ENCODE measurements around the gene ACAD11.
"Not testable (repeated sequence)": the region's sequence is repeated elsewhere in the genome, so short reads cannot be mapped to it uniquely, and the experiment has no call there.

Gene ACAD11

DNA sequence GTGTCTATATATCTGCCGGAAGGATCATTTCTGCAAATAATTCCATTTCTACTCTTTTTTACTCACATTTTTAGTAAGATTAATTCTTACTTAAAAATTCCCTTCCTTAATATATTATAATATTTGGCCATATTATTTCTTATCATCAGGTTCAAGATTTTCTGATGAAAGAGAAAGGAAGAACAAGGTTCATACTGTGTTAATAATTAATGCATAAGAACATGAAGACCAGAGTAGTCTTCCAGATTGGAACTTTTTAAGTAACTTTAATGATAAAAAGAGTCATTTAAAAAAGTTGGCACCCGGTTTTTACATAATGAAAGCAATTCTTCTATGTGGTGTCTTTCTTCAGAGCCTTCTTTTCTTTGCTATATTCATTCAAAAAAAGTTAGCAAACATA lies 61.9 kb downstream of the ACAD11 start:
- DNase-seq (ENCODE audit: low read depth), result no peak

DNA sequence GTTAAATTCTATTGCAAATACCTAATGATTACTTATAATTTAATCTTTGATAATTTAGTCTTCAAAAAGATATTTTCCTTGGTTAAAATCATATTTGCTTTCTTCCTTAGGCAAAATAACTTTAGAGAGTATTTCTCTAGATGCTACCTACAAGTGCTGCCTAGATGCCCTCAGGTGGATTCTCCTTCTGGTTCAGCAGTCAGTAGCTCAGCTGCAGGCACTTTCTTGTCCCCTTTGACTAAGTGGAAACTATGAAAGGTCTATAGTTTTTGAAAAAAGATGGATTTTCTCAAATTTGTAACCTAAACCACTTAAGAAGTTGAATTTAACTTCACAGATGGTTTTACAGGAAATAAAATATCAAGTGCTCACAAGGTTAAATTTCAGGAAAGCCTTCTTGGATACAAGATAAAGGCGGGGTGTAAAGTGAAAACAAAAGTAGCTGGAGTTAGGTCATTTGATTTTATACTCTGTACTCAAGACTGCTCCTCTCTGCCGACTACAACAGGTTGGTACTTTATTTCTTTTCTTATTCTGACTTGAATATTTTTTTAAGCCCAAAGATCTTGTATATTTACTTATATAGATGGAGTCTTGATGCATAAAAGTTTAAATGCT lies 62.7 kb downstream of the ACAD11 start, which contains the start of gene ACKR4:
TSS of gene ACKR4 (plus strand) at position 455 of the 618 bp plus-strand sequence. CDS start 3,128 bp downstream, outside the sequence.
- DNase-seq (ENCODE audit: low read depth), result no peak

GRCh38 chr3:132596326-132596725 lies 63.3 kb downstream of the ACAD11 start:
- DNase-seq (ENCODE audit: low read depth), result no peak

- no peak for DNase-seq (ENCODE audit: low read depth)
Measured at GRCh38 chr3:132595014-132595413, 64.6 kb downstream of the ACAD11 start.

DNA sequence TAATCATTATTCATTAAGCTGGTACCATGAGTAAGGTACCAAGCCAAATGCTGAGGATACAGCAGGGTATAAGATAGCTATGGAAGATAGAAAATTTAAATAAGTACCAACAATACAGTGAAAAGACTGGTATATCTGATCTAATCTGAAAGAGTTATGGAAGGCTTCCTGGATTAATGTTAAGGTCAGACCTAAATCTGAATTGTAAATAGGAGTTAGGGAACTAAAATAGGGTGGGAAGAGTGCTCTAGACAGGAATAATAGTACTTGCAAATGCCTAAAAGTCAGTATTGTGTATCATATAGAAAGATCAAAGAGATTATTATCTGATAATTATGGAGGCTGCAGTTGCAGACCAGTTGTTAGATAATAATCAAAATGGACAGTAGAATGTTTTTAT lies 65.1 kb downstream of the ACAD11 start:
- no peak for DNase-seq (ENCODE audit: low read depth)

GRCh38 chr3:132593947-132594323 lies 65.7 kb downstream of the ACAD11 start:
- peak; percentile 26 for DNase-seq (ENCODE audit: low read depth)

GRCh38 chr3:132593241-132593946 lies 66.2 kb downstream of the ACAD11 start:
- DNase-seq (ENCODE audit: low read depth), result no peak

GRCh38 chr3:132592216-132592615 lies 67.4 kb downstream of the ACAD11 start:
- no peak for DNase-seq (ENCODE audit: low read depth)

DNA sequence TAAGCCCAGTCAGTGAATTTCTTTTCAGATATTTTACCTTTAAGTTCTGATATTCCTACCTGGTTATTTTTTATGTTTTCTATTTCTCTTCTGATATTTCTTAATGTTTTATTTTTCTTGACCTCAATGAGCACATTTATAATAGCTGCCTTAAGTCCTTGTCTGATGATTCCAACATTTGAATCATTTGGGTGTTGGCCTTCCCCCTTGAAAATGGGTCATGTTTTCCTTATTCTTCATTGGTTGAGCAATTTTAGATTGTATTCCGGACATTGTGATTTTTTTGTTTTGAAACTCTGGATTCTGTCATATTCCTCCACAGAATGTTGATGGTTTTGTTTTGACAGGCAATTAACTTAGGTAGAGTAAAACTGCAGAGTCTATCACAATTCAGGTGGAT lies 72.2 kb downstream of the ACAD11 start:
- no peak for DNase-seq (ENCODE audit: low read depth)

- no peak for DNase-seq (ENCODE audit: low read depth)
Measured at GRCh38 chr3:132573797-132574211, 85.8 kb downstream of the ACAD11 start.

GRCh38 chr3:132570016-132570415 lies 89.6 kb downstream of the ACAD11 start:
- no peak for DNase-seq (ENCODE audit: low read depth)

- DNase-seq (ENCODE audit: low read depth), result no peak
Measured at GRCh38 chr3:132569580-132569979, 90.0 kb downstream of the ACAD11 start.

DNA sequence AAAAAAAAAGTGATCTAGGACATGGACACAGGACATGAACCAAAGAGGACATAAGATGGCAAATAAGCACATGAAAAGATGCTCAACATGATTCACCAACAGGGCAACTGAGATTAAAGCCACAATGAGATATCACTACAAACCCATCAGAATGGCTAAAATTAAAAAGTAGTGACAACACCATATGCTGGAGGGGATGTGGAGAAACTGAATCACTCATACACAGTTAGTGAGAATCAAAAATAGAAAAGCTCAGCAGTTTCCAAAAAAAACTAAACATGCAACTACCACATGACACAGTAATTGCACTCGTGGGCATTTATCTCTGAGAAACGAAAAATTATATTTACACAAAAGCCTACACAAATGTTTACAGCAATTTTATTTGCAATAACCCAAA lies 90.5 kb downstream of the ACAD11 start:
- no peak for DNase-seq (ENCODE audit: low read depth)

- DNase-seq (ENCODE audit: low read depth), result no peak
Measured at GRCh38 chr3:132568422-132568821, 91.2 kb downstream of the ACAD11 start.

DNA sequence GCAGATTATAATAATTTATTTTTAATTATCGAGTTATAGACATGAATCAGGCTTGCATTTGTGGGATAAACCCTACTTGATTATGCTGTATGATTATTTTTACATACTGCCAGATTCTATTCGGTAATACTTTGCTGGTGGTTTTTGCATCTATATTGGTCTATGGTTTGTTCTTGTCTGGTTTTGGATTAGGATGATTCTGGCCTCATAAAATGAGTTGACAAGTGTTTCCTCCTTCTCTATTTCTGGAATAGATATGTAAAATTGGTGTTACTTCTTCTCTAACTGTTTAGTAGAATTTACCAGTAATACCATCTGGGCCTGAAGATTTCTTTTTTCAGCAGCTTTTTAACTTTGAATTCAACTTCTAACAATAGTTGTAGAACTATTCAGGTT lies 95.5 kb downstream of the ACAD11 start:
- no peak for DNase-seq (ENCODE audit: low read depth)

DNA sequence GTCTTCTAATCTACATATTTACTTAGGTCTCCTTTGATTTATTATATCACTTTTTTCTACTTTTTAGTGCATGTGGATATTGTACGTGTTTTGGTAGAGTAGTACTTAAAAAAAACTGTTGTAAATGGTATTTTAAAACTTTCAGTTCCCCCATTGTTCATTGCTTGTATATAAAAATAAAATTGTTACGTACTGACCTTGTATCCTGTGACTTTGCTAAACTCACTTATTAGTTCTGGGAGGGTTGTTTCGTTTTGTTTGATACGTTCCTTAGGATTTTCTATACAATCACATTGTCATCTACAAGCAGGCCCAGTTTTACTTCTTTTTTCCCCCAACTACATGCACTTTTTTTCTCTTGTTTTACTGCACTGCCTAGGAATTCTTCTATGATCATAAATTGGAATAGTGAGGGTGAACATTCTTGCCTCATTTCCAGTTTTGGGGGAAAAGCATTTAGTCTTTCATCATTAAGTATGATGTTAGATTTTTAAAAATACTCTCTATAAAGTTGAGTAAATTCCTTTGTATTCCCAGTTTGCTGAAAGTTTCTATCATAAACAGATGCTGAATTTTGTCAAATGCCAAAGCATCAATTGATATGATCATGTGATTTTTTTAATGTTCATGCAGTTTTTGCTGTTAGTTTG lies 96.1 kb downstream of the ACAD11 start:
- no peak for DNase-seq (ENCODE audit: low read depth)

GRCh38 chr3:132561003-132561402 lies 98.6 kb downstream of the ACAD11 start:
- no peak for DNase-seq (ENCODE audit: low read depth)

DNA sequence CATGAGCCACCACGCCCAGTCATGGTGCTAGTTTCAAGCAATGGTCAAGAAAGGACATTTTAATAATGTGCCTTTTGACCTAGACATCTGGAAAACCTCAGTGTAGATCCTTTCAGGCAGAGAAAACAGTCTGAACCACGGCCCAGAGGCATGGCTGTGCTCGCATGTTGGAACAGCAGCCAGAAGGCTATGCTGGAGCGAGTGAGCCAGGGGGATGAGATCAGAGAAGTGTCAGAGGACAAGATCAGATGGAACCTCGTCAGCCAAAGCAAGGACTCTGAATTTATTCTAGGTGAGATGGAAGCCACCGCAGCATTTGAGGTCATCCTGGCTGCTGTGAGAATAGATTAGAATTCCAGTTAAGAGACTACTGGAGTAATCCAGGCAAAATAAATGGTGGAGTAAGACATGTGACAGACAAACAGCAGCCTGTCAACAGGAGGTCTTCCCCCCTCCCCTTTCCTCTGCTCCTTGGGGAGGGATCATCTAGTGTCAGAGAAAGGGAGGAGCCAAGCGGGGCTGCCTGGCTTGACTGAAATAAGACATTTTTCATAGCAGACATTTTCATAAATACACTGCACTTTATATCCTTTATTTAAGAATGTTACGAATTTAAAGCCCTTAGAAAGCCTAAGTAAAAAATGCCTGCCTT lies 103.0 kb downstream of the ACAD11 start:
- DNase-seq (ENCODE audit: low read depth), result no peak

DNA sequence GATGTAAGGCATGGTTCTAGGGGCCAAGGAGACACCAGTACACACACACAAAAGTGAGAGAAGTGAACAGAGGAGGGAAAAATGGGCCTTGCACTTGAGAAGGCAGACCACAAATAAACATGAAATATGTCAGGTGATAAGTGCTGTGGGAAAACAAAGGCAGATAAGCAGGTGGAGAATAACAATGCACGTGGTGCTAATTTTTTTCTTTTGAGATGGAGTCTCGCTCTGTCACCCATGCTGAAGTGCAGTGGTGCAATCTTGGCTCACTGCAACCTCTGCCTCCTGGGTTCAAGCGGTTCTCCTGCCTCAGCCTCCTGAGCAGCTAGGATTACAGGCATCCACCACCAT lies 103.6 kb downstream of the ACAD11 start:
- not testable (repeated sequence) for DNase-seq (ENCODE audit: low read depth)

GRCh38 chr3:132555306-132556035 lies 104.1 kb downstream of the ACAD11 start:
- no peak for DNase-seq (ENCODE audit: low read depth)

DNA sequence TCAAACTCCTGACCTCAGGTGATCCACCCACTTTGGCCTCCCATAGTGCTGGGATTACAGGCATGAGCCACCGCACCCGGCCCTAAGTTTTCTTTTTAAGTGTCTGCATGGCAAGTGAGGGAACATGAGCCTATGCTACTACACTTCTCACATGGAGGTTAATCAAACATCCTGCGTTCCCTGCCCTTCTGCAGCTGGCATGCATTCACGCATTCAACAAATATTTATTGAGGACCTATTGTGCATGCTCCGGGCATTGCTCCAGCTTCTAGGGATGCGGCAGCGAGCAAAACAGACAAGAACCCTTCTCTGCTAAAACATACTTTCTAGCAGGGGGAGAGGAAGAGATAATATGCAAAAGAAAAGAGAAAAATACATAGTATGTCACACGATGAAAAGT lies 105.2 kb downstream of the ACAD11 start:
- no peak for DNase-seq (ENCODE audit: low read depth)

- DNase-seq (ENCODE audit: low read depth), result no peak
Measured at GRCh38 chr3:132553826-132554225, 105.8 kb downstream of the ACAD11 start.
